ENCODE results near the gene OR51E1. TPM values are rescaled to one million over a fixed set of nuclear protein-coding genes. Genes with fewer than 3 reads are reported as not detected.

The OR51E1 gene
- polyA plus RNA-seq, 1 donor (not counting 4 experiments of a cell fraction or from before 2014, with no cell fraction given): not detected

- dilution Hi-C loops (cut with MboI; ENCODE audit: extremely low pct_ligation_motif_present, low sequenced_read_pairs): no loop called here
- TF ChIP-seq EZH2 (IDR thresholded peaks at IDR 0.05; ENCODE audit: low read length): no peak
- no peak for TF ChIP-seq CTCF (optimal IDR thresholded peaks at IDR 0.05 in 1 of 3, IDR thresholded peaks at IDR 0.05 in 1 of 3, conservative IDR thresholded peaks at IDR 0.05 in 1 of 3; ENCODE audit: extremely low read depth in 1 of 3, insufficient read depth in 2 of 3, low read length in 3 of 3)
- no peak overlapping the region for H3K4me3 ChIP-seq (ENCODE audit: control insufficient read depth in 2 of 3, extremely low read depth in 1 of 3, insufficient read depth in 2 of 3, low read depth in 1 of 3, low read length in 3 of 3)
These were observed 37.4 kb upstream of the OR51E1 start for GRCh38 chr11:4606231-4607015.

GRCh38 chr11:4607096-4607495 lies 36.7 kb upstream of the OR51E1 start:
- dilution Hi-C loops (cut with MboI; ENCODE audit: extremely low pct_ligation_motif_present, low sequenced_read_pairs): no loop called here
- Histone ChIP-seq H2AFZ (ENCODE audit: control insufficient read depth, low read length) (peak overlapping the region; percentile 90), H3K9me1 (ENCODE audit: control insufficient read depth, extremely low read depth, insufficient read depth, low read length) (no peaks in the 10 kb centered on the region), H3K27me3 (ENCODE audit: control insufficient read depth, extremely low read depth, insufficient read depth, low read length) (no peaks in the 10 kb centered on the region), H3K4me3 (ENCODE audit: control insufficient read depth in 2 of 3, extremely low read depth in 1 of 3, insufficient read depth in 2 of 3, low read depth in 1 of 3, low read length in 3 of 3) (peak overlapping the region; percentile 72 to 74 (median 73)), H3K9me3 (ENCODE audit: control insufficient read depth, low read depth, low read length) (no peaks in the 10 kb centered on the region), H3K79me2 (ENCODE audit: control insufficient read depth, insufficient read depth, low read length) (no peaks in the 10 kb centered on the region), H3K4me1 (ENCODE audit: control insufficient read depth, extremely low read depth, insufficient read depth, low read length) (peaks cover 7% of the 10 kb centered on the region), H4K20me1 (ENCODE audit: control insufficient read depth, extremely low read depth, insufficient read depth, low read length) (no peaks in the 10 kb centered on the region), H3K27ac (ENCODE audit: control insufficient read depth, insufficient read depth, low read length) (no peak overlapping the region), H3K9ac (ENCODE audit: control insufficient read depth, extremely low read depth, insufficient read depth, low read length) (peak overlapping the region; percentile 82), H3K4me2 (ENCODE audit: control insufficient read depth, extremely low read depth, insufficient read depth, low read depth, low read length) (peak overlapping the region; percentile 87), H3K36me3 (ENCODE audit: control insufficient read depth in 2 of 2, extremely low read depth in 1 of 2, insufficient read depth in 2 of 2, low read length in 2 of 2) (peaks cover 0 to 4% of the 10 kb centered on the region in 2 experiments)
- TF ChIP-seq CTCF (optimal IDR thresholded peaks at IDR 0.05 in 1 of 3, IDR thresholded peaks at IDR 0.05 in 1 of 3, conservative IDR thresholded peaks at IDR 0.05 in 1 of 3; ENCODE audit: extremely low read depth in 1 of 3, insufficient read depth in 2 of 3, low read length in 3 of 3) (no peak), EZH2 (IDR thresholded peaks at IDR 0.05; ENCODE audit: low read length) (no peak)
- no peak for DNase-seq (ENCODE audit: low read depth, low spot score)
- FAIRE-seq: no peak

More at GRCh38 chr11:4606231-4607015, 37.4 kb upstream of the OR51E1 start:
- Histone ChIP-seq H3K9me1 (ENCODE audit: control insufficient read depth, extremely low read depth, insufficient read depth, low read length) (no peaks in the 10 kb centered on the region), H3K9me3 (ENCODE audit: control insufficient read depth, low read depth, low read length) (no peaks in the 10 kb centered on the region), H3K27ac (ENCODE audit: control insufficient read depth, insufficient read depth, low read length) (no peak overlapping the region), H3K4me2 (ENCODE audit: control insufficient read depth, extremely low read depth, insufficient read depth, low read depth, low read length) (peak overlapping the region; percentile 87), H3K4me1 (ENCODE audit: control insufficient read depth, extremely low read depth, insufficient read depth, low read length) (peaks cover 7% of the 10 kb centered on the region), H3K36me3 (ENCODE audit: control insufficient read depth in 2 of 2, extremely low read depth in 1 of 2, insufficient read depth in 2 of 2, low read length in 2 of 2) (peaks cover 0 to 10% of the 10 kb centered on the region in 2 experiments), H3K79me2 (ENCODE audit: control insufficient read depth, insufficient read depth, low read length) (no peaks in the 10 kb centered on the region), H3K27me3 (ENCODE audit: control insufficient read depth, extremely low read depth, insufficient read depth, low read length) (no peaks in the 10 kb centered on the region), H3K9ac (ENCODE audit: control insufficient read depth, extremely low read depth, insufficient read depth, low read length) (no peak overlapping the region), H2AFZ (ENCODE audit: control insufficient read depth, low read length) (no peak overlapping the region), H4K20me1 (ENCODE audit: control insufficient read depth, extremely low read depth, insufficient read depth, low read length) (no peaks in the 10 kb centered on the region)
- no peak for FAIRE-seq
- no peak for DNase-seq (ENCODE audit: low read depth, low spot score)
